Measurements from ENCODE around the gene HERC3.

HERC3 gene

DNA sequence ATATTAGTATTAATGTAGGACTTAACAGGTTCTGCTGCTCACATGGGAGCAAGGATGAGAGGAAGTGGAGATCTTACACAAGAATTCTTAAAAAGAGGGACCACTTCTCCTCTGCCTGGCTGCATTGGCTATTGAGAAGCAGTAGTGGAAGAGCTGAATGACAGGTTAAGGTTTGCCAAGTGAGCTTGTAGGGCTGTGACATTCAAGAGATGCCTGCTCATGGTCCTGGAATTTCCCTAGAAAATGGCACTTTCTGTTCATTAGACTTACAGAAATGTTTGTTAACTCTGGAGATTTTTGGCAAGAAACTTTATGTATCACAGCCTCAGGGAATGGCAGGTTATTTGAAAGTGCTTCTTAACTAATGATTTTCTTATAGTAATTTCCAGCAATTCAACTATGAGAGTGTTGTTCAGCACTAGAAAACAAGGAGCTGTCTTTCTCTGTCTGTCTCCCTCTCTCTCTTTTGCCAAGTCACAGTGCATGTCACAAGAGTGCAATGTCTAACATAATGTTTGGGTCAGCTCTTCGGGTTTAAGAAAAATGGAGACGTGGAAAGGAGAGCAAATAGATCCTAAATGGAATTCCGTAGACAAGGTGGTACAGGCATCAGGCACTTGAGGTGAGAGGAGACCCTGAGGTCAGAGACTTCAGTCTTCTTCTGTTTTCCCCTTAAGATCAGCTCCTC is 113.7 kb downstream of the HERC3 start:
- DNase-seq (ENCODE audit: low read depth) = peak; percentile 12
- H3K4me3 ChIP-seq (ENCODE audit: low read length) = no peak overlapping the region

DNA sequence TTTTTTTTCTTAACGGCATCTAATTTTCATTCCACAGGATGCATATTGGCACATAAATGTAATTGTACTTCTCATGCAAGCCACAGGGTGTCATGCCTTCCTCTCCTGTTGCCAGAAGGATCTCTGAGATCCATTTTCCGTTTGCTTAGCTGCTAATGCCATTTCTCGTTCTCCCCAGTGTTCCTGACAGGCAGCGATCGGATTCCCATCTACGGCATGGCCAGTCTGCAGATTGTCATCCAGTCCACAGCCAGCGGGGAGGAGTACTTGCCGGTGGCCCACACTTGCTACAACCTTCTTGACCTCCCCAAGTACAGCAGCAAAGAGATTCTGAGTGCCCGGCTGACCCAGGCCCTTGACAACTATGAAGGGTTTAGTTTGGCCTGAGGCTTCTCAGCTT is 114.3 kb downstream of the HERC3 start:
- no peak overlapping the region for H3K4me3 ChIP-seq (ENCODE audit: low read length)
- peak; percentile 55 for DNase-seq (ENCODE audit: low read depth)

More for the DNA sequence above, 113.7 kb downstream of the HERC3 start:
- no peak for TF ChIP-seq CTCF (IDR thresholded peaks at IDR 0.05; ENCODE audit: insufficient read depth, low read depth, low read length, missing control alignments)

GRCh38 chr4:88709989-88710388 is 117.7 kb downstream of the HERC3 start:
- no peak for DNase-seq (ENCODE audit: low read depth)
- no peak for TF ChIP-seq CTCF (IDR thresholded peaks at IDR 0.05; ENCODE audit: insufficient read depth, low read depth, low read length, missing control alignments)
- H3K4me3 ChIP-seq (ENCODE audit: low read length) = no peak overlapping the region

More for the DNA sequence above, 114.3 kb downstream of the HERC3 start:
- TF ChIP-seq CTCF (IDR thresholded peaks at IDR 0.05; ENCODE audit: insufficient read depth, low read depth, low read length, missing control alignments) = peak; percentile 61

- no peak for TF ChIP-seq CTCF (IDR thresholded peaks at IDR 0.05; ENCODE audit: insufficient read depth, low read depth, low read length, missing control alignments)
- H3K4me3 ChIP-seq (ENCODE audit: low read length) = no peak overlapping the region
Measured at GRCh38 chr4:88713782-88714181, 121.5 kb downstream of the HERC3 start.

GRCh38 chr4:88718098-88718497 is 125.8 kb downstream of the HERC3 start:
- DNase-seq (ENCODE audit: low read depth) = no peak
- no peak for TF ChIP-seq CTCF (IDR thresholded peaks at IDR 0.05; ENCODE audit: insufficient read depth, low read depth, low read length, missing control alignments)
- H3K4me3 ChIP-seq (ENCODE audit: low read length) = no peak overlapping the region

More at GRCh38 chr4:88713782-88714181, 121.5 kb downstream of the HERC3 start:
- DNase-seq (ENCODE audit: low read depth) = no peak

GRCh38 chr4:88719381-88719780 is 127.1 kb downstream of the HERC3 start:
- H3K4me3 ChIP-seq (ENCODE audit: low read length) = no peak overlapping the region
- no peak for DNase-seq (ENCODE audit: low read depth)
- TF ChIP-seq CTCF (IDR thresholded peaks at IDR 0.05; ENCODE audit: insufficient read depth, low read depth, low read length, missing control alignments) = no peak

All from epithelial cell of esophagus (primary cell).